Motor neuron (in vitro differentiated cells): Measurements from ENCODE around the gene ZKSCAN8. TPM values are rescaled to one million over a fixed set of nuclear protein-coding genes. Genes with fewer than 3 reads are reported as not detected.
A peak's percentile ranks its signal among the peaks of the same experiment; 100 is the strongest.

Source experiments
- ATAC-seq, 8 experiments: fragments of 200-7000 bp; cut with Tn5 transposase; replicated peaks in 6 of 8; 2 replicates each; pipeline ENCODE4 v1.8.0; 2021; ENCODE audit warnings: mild to moderate bottlenecking in 8 of 8, moderate library complexity in 8 of 8
- H3K27ac ChIP-seq, 2 donors: fragments of 250-450 bp; sonication (Bioruptor Pico); 2 replicates each; pipeline ENCODE4 v1.9.0; 2021; ENCODE audit warnings: antibody characterized with exemption in 2 of 2, mild to moderate bottlenecking in 2 of 2, moderate library complexity in 1 of 2
- H3K4me1 ChIP-seq, 2 donors: fragments of 250-450 bp; sonication (Bioruptor Pico); replicated peaks in 1 of 2; 2 replicates each; pipeline ENCODE4 v1.6.1; 2021; ENCODE audit warnings: antibody characterized with exemption in 2 of 2, mild to moderate bottlenecking in 2 of 2, moderate library complexity in 1 of 2
- H3K4me3 ChIP-seq, 5 donors: fragments of 250-450 bp; sonication (Bioruptor Pico); 2 replicates each; pipeline ENCODE4 v1.9.0; 2021; ENCODE audit warnings: antibody characterized with exemption in 5 of 5, mild to moderate bottlenecking in 5 of 5, moderate library complexity in 4 of 5
- WGBS, 10 experiments: fragments of 450-650 bp; shearing (Covaris generic); methylation state at CpG; one replicate each; pipeline ENCODE4 v1.0.0; 2022; 5-methylcytosine and 5-hydroxymethylcytosine counted together
- in situ Hi-C, 9 experiments: fragments of 400-800 bp; cut with MboI; loops; one replicate each; pipeline ENCODE4 v1.15.0; 2021; ENCODE audit warnings: low sequenced_read_pairs in 9 of 9, low pct_unique_long_range_greater_than_20kb in 2 of 9; ENCODE audit not compliant: unreplicated experiment in 9 of 9
- total RNA-seq, 8 experiments: library from RNA; unstranded; fragments of 300-600 nt; gene quantifications; 2 replicates each; pipeline versions ENCODE4 v1.2.3 to v1.2.4, GENCODE V29; 2022

Gene ZKSCAN8
- total RNA-seq, 8 experiments from 2014 or later, result 12.9 to 41.1 (median 27.1) TPM

- in situ Hi-C loops, result no loop called here
- Histone ChIP-seq H3K27ac (no peak overlapping the region), H3K4me1 (no peaks in the 10 kb centered on the region), H3K4me3 (no peak overlapping the region)
- ATAC-seq, result no peak
- whole genome bisulfite sequencing, 10 experiments, result 50 to 100% (median 90%) methylated on average over 1 of the region's 1 CpG; no CpG with 5 or more reads in 3 of the 10 experiments
These were observed 34.7 kb downstream of the ZKSCAN8 start for GRCh38 chr6:28176373-28176772.

DNA sequence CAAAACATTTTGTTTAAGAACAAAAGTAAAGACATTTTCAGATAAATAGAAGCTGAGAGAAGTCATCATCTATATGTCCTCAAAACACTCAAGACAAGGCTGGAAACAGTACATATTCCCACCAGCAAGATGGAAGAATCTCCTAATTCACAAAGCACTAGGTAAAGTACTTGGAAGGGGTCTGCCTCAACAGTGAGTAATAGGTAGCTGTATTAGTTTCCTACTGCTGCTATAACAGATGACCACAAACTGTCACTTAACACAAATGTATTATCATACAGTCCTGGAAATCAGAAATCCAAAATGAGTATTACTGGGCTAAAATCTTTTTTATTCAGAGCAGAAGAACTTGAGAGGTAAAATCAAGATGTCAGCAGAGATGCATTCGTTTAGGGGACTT lies 40.6 kb downstream of the ZKSCAN8 start:
- no peaks in the 10 kb centered on the region for H3K4me1 ChIP-seq
- no peak overlapping the region for H3K27ac ChIP-seq
- in situ Hi-C loops, result no loop called here
- no peak overlapping the region for H3K4me3 ChIP-seq
- WGBS, 10 experiments, result 0 to 67% (median 43%) methylated on average over 1 of the region's 1 CpG; no CpG with 5 or more reads in 5 of the 10 experiments
- no peak for ATAC-seq

DNA sequence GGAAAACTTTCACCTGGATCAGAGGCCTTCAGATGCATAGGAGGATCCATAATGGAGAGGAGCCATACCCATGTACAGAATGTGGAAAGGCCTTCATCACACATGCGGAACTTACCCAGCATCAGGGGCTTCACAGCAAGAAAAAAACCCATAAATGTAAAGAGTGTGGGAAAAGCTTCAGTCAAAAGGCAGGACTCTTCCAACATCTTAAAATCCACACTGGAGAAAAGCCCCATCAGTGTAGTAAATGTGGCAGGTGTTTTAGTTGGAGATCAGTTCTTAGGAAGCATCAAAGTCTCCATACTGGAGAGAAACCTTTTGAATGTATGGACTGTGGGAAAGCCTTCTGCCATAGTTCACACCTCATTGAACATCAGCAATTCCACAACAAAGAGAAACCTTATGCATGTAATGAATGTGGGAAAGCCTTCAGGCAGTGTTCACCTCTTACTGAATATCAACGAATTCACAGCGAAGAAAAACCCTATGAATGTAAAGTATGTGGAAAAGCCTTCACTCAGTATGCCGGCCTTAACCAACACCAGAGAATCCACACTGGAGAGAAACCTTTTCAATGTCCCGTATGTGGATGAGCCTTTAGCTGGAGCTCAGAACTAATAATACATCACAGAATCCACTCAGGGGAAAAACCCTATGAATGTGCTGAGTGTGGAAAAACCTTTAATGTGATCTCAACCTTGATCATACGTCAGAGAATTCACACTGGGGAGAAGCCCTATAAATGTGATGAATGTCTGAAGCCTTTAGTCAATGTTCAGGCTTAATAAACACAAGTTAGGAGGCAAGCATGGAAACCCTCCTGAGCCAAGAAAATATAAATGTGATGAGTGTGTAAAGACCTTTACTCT lies 46.7 kb downstream of the ZKSCAN8 start:
- H3K4me3 ChIP-seq, result no peak overlapping the region
- no peak for ATAC-seq
- in situ Hi-C loops, result no loop called here
- WGBS, 10 experiments, result 0 to 92% (median 69%) methylated on average over 1 to 6 of the region's 6 CpGs; no CpG with 5 or more reads in 1 of the 10 experiments
- H3K4me1 ChIP-seq, result no peaks in the 10 kb centered on the region
- no peak overlapping the region for H3K27ac ChIP-seq

DNA sequence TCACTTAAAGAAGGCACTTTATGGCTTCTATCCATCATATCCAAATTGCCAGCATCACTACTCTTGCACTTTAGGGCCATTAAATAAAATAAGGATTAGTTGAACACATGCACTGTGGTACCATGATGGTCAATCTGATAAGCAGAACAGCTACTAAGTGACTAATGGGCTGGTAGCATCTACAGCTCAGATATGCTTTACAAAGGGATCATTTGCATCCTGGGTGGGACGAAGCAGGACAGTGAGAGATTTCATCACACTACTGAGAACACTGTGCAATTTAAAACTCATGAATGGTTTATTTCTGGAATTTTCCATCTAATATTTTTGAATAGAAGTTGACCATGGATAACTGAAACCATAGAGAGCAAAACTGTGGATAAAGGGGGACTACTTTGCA lies 58.3 kb downstream of the ZKSCAN8 start:
- Histone ChIP-seq H3K27ac (no peak overlapping the region), H3K4me3 (no peak overlapping the region), H3K4me1 (no peaks in the 10 kb centered on the region)
- in situ Hi-C loops, result no loop called here
- peak in 2 of 8 experiments; percentile 84 to 92 for ATAC-seq
- 0 to 100% (median 67%) methylated on average over 1 of the region's 1 CpG; no CpG with 5 or more reads in 1 of the 10 experiments for WGBS, 10 experiments

- in situ Hi-C loops, result no loop called here
- Histone ChIP-seq H3K4me3 (no peak overlapping the region), H3K4me1 (peaks cover 0 to 3% of the 10 kb centered on the region in 2 donors), H3K27ac (no peak overlapping the region)
- WGBS, 10 experiments, result 0 to 100% (median 33%) methylated on average over 1 to 3 of the region's 4 CpGs; no CpG with 5 or more reads in 1 of the 10 experiments
- ATAC-seq, result no peak
These were observed 61.5 kb downstream of the ZKSCAN8 start for GRCh38 chr6:28203201-28203600.

GRCh38 chr6:28205879-28206278 lies 64.2 kb downstream of the ZKSCAN8 start:
- 57 to 100% (median 81%) methylated on average over 1 of the region's 1 CpG; no CpG with 5 or more reads in 2 of the 10 experiments for WGBS, 10 experiments
- no peak overlapping the region for H3K4me3 ChIP-seq
- ATAC-seq, result no peak
- H3K27ac ChIP-seq, result no peak overlapping the region
- peaks cover 0 to 5% of the 10 kb centered on the region in 2 donors for H3K4me1 ChIP-seq
- in situ Hi-C loops, result no loop called here

- in situ Hi-C loops, result no loop called here
- 40 to 89% (median 60%) methylated on average over 2 to 3 of the region's 3 CpGs; no CpG with 5 or more reads in 1 of the 10 experiments for WGBS, 10 experiments
- Histone ChIP-seq H3K27ac (no peak overlapping the region), H3K4me1 (peaks cover 0 to 5% of the 10 kb centered on the region in 2 donors), H3K4me3 (no peak overlapping the region)
- no peak for ATAC-seq
These were observed 64.8 kb downstream of the ZKSCAN8 start for GRCh38 chr6:28206527-28206926.

DNA sequence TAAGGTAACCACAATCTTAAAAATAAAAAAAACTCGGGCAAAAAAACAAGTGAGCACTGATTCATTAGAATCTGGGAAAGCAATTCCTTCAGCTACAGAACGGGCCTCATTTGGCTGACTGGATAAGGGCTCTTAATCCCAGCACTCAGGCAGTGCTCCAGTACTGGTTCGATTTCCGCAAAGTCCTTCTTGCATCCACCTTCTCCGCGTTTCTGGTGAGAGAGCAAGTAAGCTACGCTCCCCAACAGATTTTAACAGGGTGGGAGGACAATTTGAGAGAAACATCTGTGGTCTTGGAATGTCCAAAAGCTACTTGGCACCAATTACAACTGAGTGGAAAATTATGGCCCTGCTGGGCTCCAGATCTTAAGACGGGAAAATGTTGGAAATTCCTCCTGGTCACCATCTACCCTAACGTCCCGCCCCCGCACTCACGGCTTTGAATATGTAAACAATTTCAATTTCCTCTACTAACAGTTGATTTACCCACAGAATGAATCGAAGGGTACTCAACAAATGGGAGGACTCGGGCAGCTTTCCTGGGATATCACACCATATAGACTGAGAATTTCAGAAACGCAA lies 65.3 kb downstream of the ZKSCAN8 start:
- peak in 3 of 8 experiments; percentile 14 to 22 (median 17) for ATAC-seq
- 4 to 52% (median 20%) methylated on average over 1 to 15 of the region's 15 CpGs for WGBS, 10 experiments
- Histone ChIP-seq H3K4me1 (peaks cover 0 to 5% of the 10 kb centered on the region in 2 donors), H3K27ac (no peak overlapping the region), H3K4me3 (peak overlapping the region in 1 of 5 donors; percentile 25)
- in situ Hi-C loops, result no loop called here

DNA sequence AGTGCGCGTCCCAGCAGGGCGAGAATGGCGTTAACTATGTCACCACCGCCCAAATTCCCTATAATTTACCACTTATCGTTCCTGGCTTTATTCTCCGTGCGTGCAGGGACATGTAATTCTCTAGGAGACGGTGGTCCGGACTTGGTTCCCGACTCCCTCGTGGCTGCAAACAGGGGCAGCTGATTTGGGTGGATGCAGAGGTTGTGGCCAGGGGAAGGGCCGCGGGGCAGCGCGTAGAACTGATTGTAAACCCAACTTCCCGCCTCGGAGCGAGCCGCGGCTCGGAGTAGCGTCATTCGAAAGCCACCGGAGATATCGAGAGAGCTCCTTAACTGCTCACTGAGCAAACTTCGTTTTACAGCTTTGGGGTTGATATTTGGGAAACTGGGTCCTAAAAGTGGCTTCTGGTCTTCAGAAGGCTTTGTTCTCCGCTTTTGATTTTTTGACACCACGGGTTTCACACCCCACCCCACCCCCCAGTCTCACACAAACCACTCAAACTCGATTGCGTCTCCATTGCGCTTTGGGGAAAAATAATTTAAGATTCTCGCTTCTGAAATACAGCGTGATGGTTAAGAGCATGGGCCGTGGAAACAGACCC lies 65.9 kb downstream of the ZKSCAN8 start:
- 0 to 43% (median 6%) methylated on average over 1 to 23 of the region's 35 CpGs for WGBS, 10 experiments
- Histone ChIP-seq H3K4me3 (peak overlapping the region in 4 of 5 donors; percentile 10 to 25 (median 16)), H3K27ac (no peak overlapping the region), H3K4me1 (peaks cover 0 to 5% of the 10 kb centered on the region in 2 donors)
- ATAC-seq, result peak in 6 of 8 experiments; percentile 15 to 81 (median 50)
- in situ Hi-C loops, result no loop called here

GRCh38 chr6:28208111-28208659 lies 66.5 kb downstream of the ZKSCAN8 start:
- H3K4me1 ChIP-seq, result peaks cover 0 to 5% of the 10 kb centered on the region in 2 donors
- H3K4me3 ChIP-seq, result peak overlapping the region; percentile 10 to 25 (median 12)
- no peak overlapping the region for H3K27ac ChIP-seq
- peak in 3 of 8 experiments; percentile 2 to 24 (median 2) for ATAC-seq
- WGBS, 10 experiments, result 1 to 100% (median 13%) methylated on average over 1 to 17 of the region's 23 CpGs; no CpG with 5 or more reads in 1 of the 10 experiments
- in situ Hi-C loops, result no loop called here
